ENCODE data around the gene SPEN. TPM values are rescaled to one million over a fixed set of nuclear protein-coding genes. Genes with fewer than 3 reads are reported as not detected.

SPEN gene
- total RNA-seq, 6 experiments from 2014 or later: 13.5 to 33.7 (median 23.2) TPM

DNA sequence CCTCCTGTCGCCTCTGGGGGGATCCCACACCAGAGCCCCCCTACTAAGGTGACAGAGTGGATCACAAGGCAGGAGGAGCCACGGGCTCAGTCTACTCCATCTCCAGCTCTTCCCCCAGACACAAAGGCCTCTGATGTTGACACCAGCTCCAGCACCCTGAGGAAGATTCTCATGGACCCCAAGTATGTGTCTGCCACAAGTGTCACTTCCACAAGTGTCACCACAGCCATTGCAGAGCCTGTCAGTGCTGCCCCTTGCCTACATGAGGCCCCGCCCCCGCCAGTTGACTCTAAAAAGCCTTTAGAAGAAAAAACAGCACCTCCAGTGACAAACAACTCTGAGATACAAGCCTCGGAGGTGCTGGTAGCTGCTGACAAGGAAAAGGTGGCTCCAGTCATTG, 86.2 kb downstream of the SPEN start:
- ATAC-seq (no peak), DNase-seq (no peak)
- Histone ChIP-seq H3K36me3 (peaks cover 5 to 90% (median 41%) of the 10 kb centered on the region in 4 donors), H3K9me3 (no peaks in the 10 kb centered on the region), H3K27me3 (no peaks in the 10 kb centered on the region), H3K4me3 (no peak overlapping the region), H3K4me1 (no peaks in the 10 kb centered on the region), H3K27ac (no peak overlapping the region)
- TF ChIP-seq, protein P1, sequence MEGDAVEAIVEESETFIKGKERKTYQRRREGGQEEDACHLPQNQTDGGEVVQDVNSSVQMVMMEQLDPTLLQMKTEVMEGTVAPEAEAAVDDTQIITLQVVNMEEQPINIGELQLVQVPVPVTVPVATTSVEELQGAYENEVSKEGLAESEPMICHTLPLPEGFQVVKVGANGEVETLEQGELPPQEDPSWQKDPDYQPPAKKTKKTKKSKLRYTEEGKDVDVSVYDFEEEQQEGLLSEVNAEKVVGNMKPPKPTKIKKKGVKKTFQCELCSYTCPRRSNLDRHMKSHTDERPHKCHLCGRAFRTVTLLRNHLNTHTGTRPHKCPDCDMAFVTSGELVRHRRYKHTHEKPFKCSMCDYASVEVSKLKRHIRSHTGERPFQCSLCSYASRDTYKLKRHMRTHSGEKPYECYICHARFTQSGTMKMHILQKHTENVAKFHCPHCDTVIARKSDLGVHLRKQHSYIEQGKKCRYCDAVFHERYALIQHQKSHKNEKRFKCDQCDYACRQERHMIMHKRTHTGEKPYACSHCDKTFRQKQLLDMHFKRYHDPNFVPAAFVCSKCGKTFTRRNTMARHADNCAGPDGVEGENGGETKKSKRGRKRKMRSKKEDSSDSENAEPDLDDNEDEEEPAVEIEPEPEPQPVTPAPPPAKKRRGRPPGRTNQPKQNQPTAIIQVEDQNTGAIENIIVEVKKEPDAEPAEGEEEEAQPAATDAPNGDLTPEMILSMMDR (IDR thresholded peaks at IDR 0.05): no peak
- TF ChIP-seq POLR2A (IDR thresholded peaks at IDR 0.05): no peak
- 71% methylated on average over 1 of the region's 5 CpGs for whole genome bisulfite sequencing (ENCODE audit: insufficient coverage, low coverage, low lambda C conversion rate, missing lambda C conversion rate)
- intact Hi-C loops (cut with DNase I): no loop called here

DNA sequence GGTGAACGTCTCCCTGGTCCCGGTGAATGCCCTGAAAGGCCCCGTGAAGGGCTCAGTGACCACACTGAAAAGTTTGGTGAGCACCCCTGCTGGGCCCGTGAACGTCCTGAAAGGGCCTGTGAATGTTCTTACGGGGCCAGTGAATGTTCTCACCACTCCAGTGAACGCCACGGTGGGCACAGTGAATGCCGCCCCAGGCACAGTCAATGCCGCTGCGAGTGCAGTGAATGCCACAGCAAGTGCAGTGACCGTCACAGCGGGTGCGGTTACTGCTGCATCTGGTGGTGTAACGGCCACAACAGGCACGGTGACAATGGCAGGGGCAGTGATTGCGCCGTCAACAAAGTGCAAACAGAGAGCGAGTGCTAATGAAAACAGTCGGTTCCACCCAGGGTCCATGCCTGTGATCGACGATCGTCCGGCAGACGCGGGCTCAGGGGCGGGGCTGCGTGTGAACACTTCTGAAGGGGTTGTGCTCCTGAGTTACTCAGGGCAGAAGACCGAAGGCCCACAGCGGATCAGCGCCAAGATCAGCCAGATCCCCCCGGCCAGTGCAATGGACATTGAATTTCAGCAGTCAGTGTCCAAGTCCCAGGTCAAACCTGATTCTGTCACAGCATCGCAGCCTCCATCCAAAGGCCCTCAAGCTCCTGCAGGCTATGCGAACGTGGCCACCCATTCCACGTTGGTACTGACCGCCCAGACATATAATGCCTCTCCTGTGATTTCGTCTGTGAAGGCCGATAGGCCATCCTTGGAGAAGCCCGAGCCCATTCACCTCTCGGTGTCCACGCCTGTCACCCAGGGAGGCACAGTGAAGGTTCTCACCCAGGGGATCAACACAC, 86.9 kb downstream of the SPEN start:
- TF ChIP-seq, protein P1 (IDR thresholded peaks at IDR 0.05): no peak
- TF ChIP-seq POLR2A (IDR thresholded peaks at IDR 0.05): no peak
- ATAC-seq: no peak
- Histone ChIP-seq H3K9me3 (no peaks in the 10 kb centered on the region), H3K27ac (no peak overlapping the region), H3K4me1 (peaks cover 0 to 6% (median 0%) of the 10 kb centered on the region in 4 donors), H3K27me3 (no peaks in the 10 kb centered on the region), H3K4me3 (no peak overlapping the region), H3K36me3 (peaks cover 0 to 87% (median 39%) of the 10 kb centered on the region in 4 donors)
- no peak for DNase-seq
- WGBS (ENCODE audit: insufficient coverage, low coverage, low lambda C conversion rate, missing lambda C conversion rate): 96% methylated on average over 9 of the region's 42 CpGs
- intact Hi-C loops (cut with DNase I): no loop called here

DNA sequence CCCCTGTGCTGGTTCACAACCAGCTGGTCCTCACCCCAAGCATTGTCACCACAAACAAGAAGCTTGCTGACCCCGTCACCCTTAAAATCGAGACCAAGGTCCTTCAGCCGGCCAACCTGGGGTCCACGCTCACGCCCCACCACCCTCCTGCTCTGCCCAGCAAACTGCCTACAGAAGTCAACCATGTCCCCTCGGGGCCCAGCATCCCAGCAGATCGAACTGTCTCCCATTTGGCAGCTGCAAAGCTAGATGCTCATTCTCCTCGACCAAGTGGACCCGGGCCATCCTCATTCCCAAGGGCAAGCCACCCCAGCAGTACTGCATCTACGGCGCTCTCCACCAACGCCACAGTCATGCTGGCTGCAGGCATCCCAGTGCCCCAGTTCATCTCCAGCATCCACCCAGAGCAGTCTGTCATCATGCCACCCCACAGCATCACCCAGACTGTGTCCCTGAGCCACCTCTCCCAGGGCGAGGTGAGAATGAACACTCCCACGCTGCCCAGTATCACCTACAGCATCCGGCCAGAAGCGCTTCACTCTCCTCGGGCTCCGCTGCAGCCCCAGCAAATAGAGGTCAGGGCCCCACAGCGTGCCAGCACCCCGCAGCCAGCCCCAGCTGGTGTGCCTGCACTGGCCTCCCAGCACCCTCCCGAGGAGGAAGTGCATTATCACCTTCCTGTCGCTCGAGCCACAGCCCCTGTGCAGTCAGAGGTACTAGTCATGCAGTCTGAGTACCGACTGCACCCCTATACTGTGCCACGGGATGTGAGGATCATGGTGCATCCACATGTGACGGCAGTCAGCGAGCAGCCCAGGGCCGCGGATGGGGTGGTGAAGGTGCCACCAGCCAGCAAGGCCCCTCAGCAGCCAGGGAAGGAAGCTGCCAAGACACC, 87.8 kb downstream of the SPEN start:
- no peak overlapping the region for H3K27ac ChIP-seq
- ATAC-seq (no peak), DNase-seq (no peak)

DNA sequence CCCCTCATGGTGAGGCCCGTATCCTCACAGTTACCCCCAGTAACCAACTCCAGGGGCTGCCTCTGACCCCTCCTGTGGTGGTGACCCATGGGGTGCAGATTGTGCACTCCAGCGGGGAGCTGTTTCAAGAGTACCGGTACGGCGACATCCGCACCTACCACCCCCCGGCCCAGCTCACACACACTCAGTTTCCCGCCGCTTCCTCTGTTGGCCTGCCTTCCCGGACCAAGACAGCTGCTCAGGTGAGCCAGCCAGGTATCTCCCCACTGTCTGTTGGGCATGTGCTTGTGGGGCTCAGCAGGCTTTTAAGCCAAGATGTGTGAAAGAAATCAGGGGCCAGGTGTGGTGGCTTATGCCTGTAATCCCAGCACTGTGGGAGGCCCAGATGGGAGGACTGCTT, 88.5 kb downstream of the SPEN start:
- DNase-seq (no peak), ATAC-seq (no peak)
- Histone ChIP-seq H3K9me3 (no peaks in the 10 kb centered on the region), H3K27ac (no peak overlapping the region), H3K4me1 (peaks cover 0 to 10% (median 0%) of the 10 kb centered on the region in 4 donors), H3K36me3 (peaks cover 0 to 80% (median 31%) of the 10 kb centered on the region in 4 donors), H3K27me3 (no peaks in the 10 kb centered on the region), H3K4me3 (no peak overlapping the region)
- intact Hi-C loops (cut with DNase I): no loop called here
- 92% methylated on average over 2 of the region's 10 CpGs for WGBS (ENCODE audit: insufficient coverage, low coverage, low lambda C conversion rate, missing lambda C conversion rate)
- TF ChIP-seq, protein P1 (IDR thresholded peaks at IDR 0.05): no peak
- TF ChIP-seq POLR2A (IDR thresholded peaks at IDR 0.05): no peak

More for the DNA sequence above, 87.8 kb downstream of the SPEN start:
- H3K4me1 ChIP-seq: peaks cover 0 to 10% (median 0%) of the 10 kb centered on the region in 4 donors
- TF ChIP-seq, protein P1 (IDR thresholded peaks at IDR 0.05): no peak
- no peak for TF ChIP-seq POLR2A (IDR thresholded peaks at IDR 0.05)
- WGBS (ENCODE audit: insufficient coverage, low coverage, low lambda C conversion rate, missing lambda C conversion rate): 100% methylated on average over 4 of the region's 29 CpGs
- no peaks in the 10 kb centered on the region for H3K9me3 ChIP-seq
- intact Hi-C loops (cut with DNase I): no loop called here
- H3K4me3 ChIP-seq: no peak overlapping the region
- no peaks in the 10 kb centered on the region for H3K27me3 ChIP-seq
- peaks cover 0 to 81% (median 34%) of the 10 kb centered on the region in 4 donors for H3K36me3 ChIP-seq
